HEK293 (cell line): ENCODE measurements around the gene TRIM3.

ENCODE experiments used
- CTCF ChIA-PET: fragments of 350-600 bp; formaldehyde crosslinking; extraction: SDS; loops from one replicate; lab custom pipeline; 2021; ENCODE audit warnings: antibody characterized with exemption; lab: Yijun Ruan, JAX
- POLR2A ChIA-PET: fragments of 300-600 bp; formaldehyde crosslinking; extraction: SDS; loops from one replicate; lab custom pipeline; 2020; ENCODE audit warnings: antibody characterized with exemption, inconsistent platforms; lab: Yijun Ruan, JAX
- H3K27ac ChIP-seq: fragments of 200-500 bp; sonication (Bioruptor generic); 2 replicates; pipeline ENCODE4 v1.5.1; 2014; ENCODE audit warnings: low read depth, low read length, control low read depth, inconsistent platforms; ENCODE audit errors: extremely low read depth
- H3K36me3 ChIP-seq, 2 experiments: fragments of 200-500 bp in 1 of 2; sonication (Bioruptor generic) in 1 of 2; 1 replicate in 1 of 2; 2 replicates in 1 of 2; pipeline ENCODE4 v1.5.1; 2014 to 2017; ENCODE audit warnings: inconsistent platforms in 2 of 2, low read length in 2 of 2; ENCODE audit not compliant: control insufficient read depth in 2 of 2, insufficient read depth in 1 of 2
- H3K4me1 ChIP-seq: fragments of 200-500 bp; sonication (Bioruptor generic); 2 replicates; pipeline ENCODE4 v1.5.1; 2014; ENCODE audit warnings: mild to moderate bottlenecking, low read length, inconsistent platforms; ENCODE audit not compliant: control insufficient read depth, insufficient read depth
- H3K4me3 ChIP-seq: 2 replicates; pipeline ENCODE4 v1.5.1; 2011; ENCODE audit warnings: low read depth, mild to moderate bottlenecking, control low read depth, low read length, moderate library complexity
- H3K9me3 ChIP-seq: fragments of 200-500 bp; sonication (Bioruptor generic); 2 replicates; pipeline ENCODE4 v1.5.1; 2014; ENCODE audit warnings: low read depth, low read length, inconsistent platforms; ENCODE audit not compliant: control insufficient read depth, insufficient read depth
- SCRT1 ChIP-seq: fragments of 450-650 bp; formaldehyde crosslinking; IDR thresholded peaks from 2 replicates; pipeline ENCODE4 v1.5.1; 2016; ENCODE audit warnings: missing biosample characterization, missing genetic modification characterization, borderline replicate concordance
- SCRT2 ChIP-seq: fragments of 450-650 bp; formaldehyde crosslinking; IDR thresholded peaks from 2 replicates; pipeline ENCODE4 v1.5.1; 2016; ENCODE audit warnings: missing biosample characterization, missing genetic modification characterization
- ZNF146 ChIP-seq: fragments of 450-650 bp; formaldehyde crosslinking; IDR thresholded peaks from 2 replicates; pipeline ENCODE4 v1.5.1; 2016; ENCODE audit warnings: missing biosample characterization, missing genetic modification characterization

TRIM3 gene

DNA sequence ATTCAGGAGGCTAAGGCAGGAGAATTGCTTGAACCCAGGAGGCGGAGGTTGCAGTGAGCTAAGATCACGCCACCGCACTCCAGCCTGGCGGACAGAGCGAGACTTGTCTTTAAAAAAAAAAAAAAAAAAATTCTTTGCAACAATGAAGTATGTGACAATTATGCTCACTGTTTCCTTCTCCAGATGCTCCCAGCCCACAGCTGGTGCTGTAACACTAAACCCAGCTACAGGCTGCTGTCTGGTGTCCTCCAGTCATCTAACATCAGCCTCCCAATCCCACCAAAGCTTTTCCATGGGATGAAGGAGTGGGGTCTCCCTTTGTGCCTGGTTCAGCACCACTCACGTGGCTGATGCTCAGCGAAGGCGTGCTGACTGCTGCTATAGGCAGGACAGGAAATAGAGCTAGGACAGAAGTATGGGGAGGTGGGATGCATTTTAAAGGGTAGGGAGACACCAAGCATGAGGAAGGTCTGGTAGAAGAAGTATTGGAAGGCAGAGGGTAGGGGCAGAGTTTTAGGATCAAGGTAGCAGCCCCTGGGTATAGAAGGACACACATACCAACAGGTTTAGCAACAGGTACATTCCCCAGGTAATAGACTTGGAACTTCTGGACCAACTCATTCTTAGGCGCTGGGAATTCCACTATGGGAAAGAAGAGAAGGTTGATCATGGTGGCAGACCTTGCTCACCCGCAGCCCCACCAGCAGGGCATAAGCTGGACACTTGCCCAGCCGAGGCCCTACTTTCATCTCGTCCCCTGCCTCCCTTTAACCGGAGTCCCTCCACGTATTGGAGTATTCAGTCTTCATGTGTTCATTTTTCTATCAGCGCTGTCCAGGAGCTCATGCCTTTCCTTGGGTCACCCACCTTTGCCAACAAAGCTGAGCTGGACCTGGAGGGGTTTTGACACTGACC is 73.1 kb downstream of the TRIM3 start:
- CTCF ChIA-PET, result interaction anchor here (0.6 to 3.3 kb wide), 3 partner anchors 21 to 38 kb away, joined by 3 to 14 read pairs (median 3); no protein-coding TSS in a partner anchor
- POLR2A ChIA-PET, result no interaction called here
- Histone ChIP-seq H3K4me3 (no peak overlapping the region), H3K4me1 (no peaks in the 10 kb centered on the region), H3K9me3 (no peaks in the 10 kb centered on the region), H3K36me3 (peaks cover 0 to 83% of the 10 kb centered on the region in 2 experiments; a peak in 1 of 3 replicates), H3K27ac (no peak overlapping the region)
- TF ChIP-seq SCRT1 (tag by site-specific recombination), result peak; percentile 89
- peak; percentile 95 for TF ChIP-seq SCRT2 (tag by site-specific recombination)
- TF ChIP-seq ZNF146, result no peak
